SJCRH30 (cell line): ENCODE results near the gene TMEM154. TPM values are rescaled to one million over a fixed set of nuclear protein-coding genes. Genes with fewer than 3 reads are reported as not detected.

Experiments used
- DNase-seq, 2 experiments: peaks; one replicate each; pipeline ENCODE4 v3.0.0-alpha.2; 2015 to 2020
- H3K27ac ChIP-seq: fragments of 250-450 bp; sonication (Bioruptor Pico); 2 replicates; pipeline ENCODE4 v1.5.1; 2020; ENCODE audit warnings: mild to moderate bottlenecking, moderate library complexity
- H3K27me3 ChIP-seq: fragments of 250-450 bp; sonication (Bioruptor Pico); 2 replicates; pipeline ENCODE4 v1.5.1; 2020; ENCODE audit warnings: mild to moderate bottlenecking, moderate library complexity
- H3K36me3 ChIP-seq: fragments of 250-450 bp; sonication (Bioruptor Pico); 2 replicates; pipeline ENCODE4 v1.5.1; 2020; ENCODE audit warnings: mild to moderate bottlenecking, moderate library complexity
- H3K4me1 ChIP-seq: fragments of 250-450 bp; sonication (Bioruptor Pico); 2 replicates; pipeline ENCODE4 v1.5.1; 2020; ENCODE audit warnings: mild to moderate bottlenecking, moderate library complexity
- H3K4me3 ChIP-seq: fragments of 250-450 bp; sonication (Bioruptor Pico); 2 replicates; pipeline ENCODE4 v1.5.1; 2020; ENCODE audit warnings: mild to moderate bottlenecking, moderate library complexity
- H3K9me3 ChIP-seq: fragments of 250-450 bp; sonication (Bioruptor Pico); replicated peaks from 2 replicates; pipeline ENCODE4 v1.5.1; 2020; ENCODE audit warnings: mild to moderate bottlenecking, moderate library complexity
- total RNA-seq: library from RNA; depleted of rRNA; stranded (reverse); fragments of >200 nt; shearing (Covaris generic); gene quantifications from 2 replicates; pipeline ENCODE4 v1.2.3, GENCODE V29; 2014

TMEM154 gene
- total RNA-seq, 1 experiment from 2014 or later = 0.08 TPM

GRCh38 chr4:152634110-152634760 is 45.6 kb downstream of the TMEM154 start:
- H3K9me3 ChIP-seq = no peaks in the 10 kb centered on the region
- H3K27ac ChIP-seq = no peak overlapping the region
- H3K27me3 ChIP-seq = no peaks in the 10 kb centered on the region
- no peaks in the 10 kb centered on the region for H3K4me1 ChIP-seq
- no peak for DNase-seq
- no peaks in the 10 kb centered on the region for H3K36me3 ChIP-seq
- H3K4me3 ChIP-seq = no peak overlapping the region

GRCh38 chr4:152633118-152633517 is 46.7 kb downstream of the TMEM154 start:
- peak in 1 of 2 experiments; percentile 4 for DNase-seq
- Histone ChIP-seq H3K27me3 (no peaks in the 10 kb centered on the region), H3K4me3 (no peak overlapping the region), H3K36me3 (no peaks in the 10 kb centered on the region), H3K9me3 (no peaks in the 10 kb centered on the region), H3K27ac (no peak overlapping the region), H3K4me1 (no peaks in the 10 kb centered on the region)

DNA sequence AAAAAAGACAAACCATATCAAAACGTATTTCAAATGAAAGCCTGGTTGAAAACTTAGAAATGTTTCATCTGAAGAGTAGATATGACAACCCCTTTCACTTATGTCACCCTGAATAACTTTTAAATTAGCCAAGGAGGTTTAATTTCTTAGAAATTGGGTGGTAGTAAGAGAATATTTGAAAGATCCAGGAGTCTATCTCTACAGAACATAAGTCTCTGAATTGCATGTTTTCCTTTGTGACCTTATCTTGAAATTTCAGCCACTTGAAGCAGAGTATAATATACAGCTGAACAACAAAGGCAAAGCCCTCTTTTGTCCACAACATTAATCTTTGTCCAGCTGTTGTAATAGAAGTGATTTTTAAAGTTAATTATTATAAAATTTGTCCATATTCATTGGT is 49.5 kb downstream of the TMEM154 start:
- no peak for DNase-seq
- H3K4me1 ChIP-seq = no peaks in the 10 kb centered on the region
- no peaks in the 10 kb centered on the region for H3K27me3 ChIP-seq
- no peaks in the 10 kb centered on the region for H3K9me3 ChIP-seq
- H3K36me3 ChIP-seq = no peaks in the 10 kb centered on the region
- H3K4me3 ChIP-seq = no peak overlapping the region
- H3K27ac ChIP-seq = no peak overlapping the region

GRCh38 chr4:152629908-152630307 is 49.9 kb downstream of the TMEM154 start:
- Histone ChIP-seq H3K27ac (no peak overlapping the region), H3K9me3 (no peaks in the 10 kb centered on the region), H3K4me3 (no peak overlapping the region), H3K36me3 (no peaks in the 10 kb centered on the region), H3K4me1 (no peaks in the 10 kb centered on the region), H3K27me3 (no peaks in the 10 kb centered on the region)
- DNase-seq = no peak

DNA sequence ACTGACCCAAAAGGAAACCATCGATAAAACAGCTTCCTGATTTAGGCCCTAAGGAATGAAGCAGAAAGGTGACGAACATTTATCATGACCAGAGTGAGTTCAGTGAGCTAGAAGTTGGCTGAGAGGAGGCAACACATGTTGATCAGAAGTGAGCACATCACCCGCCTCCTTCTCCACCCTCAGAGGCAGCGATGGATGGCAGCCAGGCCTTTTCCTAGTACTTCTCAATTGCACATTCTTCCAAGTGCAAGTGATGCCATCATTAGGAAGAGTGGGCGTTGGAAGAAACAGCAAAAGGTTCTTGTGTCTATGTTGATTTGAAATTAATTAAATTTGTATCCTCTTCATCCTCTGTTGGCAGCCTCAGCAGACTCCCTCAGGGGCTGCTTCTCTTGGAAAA is 51.7 kb downstream of the TMEM154 start:
- Histone ChIP-seq H3K36me3 (no peaks in the 10 kb centered on the region), H3K4me3 (no peak overlapping the region), H3K27me3 (no peaks in the 10 kb centered on the region), H3K4me1 (no peaks in the 10 kb centered on the region), H3K27ac (no peak overlapping the region), H3K9me3 (no peaks in the 10 kb centered on the region)
- DNase-seq = no peak

DNA sequence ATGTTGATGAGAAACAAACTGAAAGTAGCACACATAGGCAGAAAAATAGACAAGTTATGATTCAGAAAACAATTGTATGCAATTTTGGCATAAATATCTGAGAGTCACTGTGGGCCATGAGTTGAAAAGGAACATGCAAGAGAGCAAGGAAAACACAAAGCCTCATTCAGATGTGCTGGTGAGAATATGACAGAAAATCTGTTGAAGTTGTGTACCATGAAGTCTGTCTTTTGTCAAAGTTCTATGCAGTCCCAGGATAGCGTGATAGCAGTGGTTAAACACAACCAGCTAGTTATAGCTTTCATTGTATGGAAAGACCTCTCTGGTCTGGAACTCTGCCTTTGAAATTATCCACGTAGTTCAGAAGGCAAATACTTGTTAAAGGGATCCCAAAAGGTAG is 53.0 kb downstream of the TMEM154 start:
- H3K4me3 ChIP-seq = no peak overlapping the region
- DNase-seq = no peak
- H3K27me3 ChIP-seq = no peaks in the 10 kb centered on the region
- no peaks in the 10 kb centered on the region for H3K36me3 ChIP-seq
- no peaks in the 10 kb centered on the region for H3K9me3 ChIP-seq
- no peak overlapping the region for H3K27ac ChIP-seq
- H3K4me1 ChIP-seq = no peaks in the 10 kb centered on the region

DNA sequence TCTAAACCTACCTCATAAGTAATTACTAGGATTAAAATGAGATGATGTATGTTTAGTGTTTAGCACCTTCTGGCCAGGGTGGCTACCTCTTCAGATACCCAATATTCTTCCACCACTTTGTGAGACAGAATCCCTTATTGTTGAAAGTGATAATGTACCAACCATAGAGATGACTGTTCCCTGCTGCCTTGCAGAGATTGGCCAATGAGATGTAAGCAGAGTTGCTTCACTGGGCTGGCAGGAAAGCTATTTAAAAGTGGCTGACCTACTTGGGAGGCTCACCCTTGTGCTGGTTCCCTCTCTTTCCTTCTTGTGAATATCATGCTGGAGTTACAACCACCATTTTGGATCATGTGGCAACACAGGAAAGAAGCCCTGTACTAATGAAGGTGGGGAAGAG is 58.9 kb downstream of the TMEM154 start:
- Histone ChIP-seq H3K4me3 (no peak overlapping the region), H3K36me3 (no peaks in the 10 kb centered on the region), H3K4me1 (no peaks in the 10 kb centered on the region), H3K9me3 (no peaks in the 10 kb centered on the region), H3K27me3 (no peaks in the 10 kb centered on the region), H3K27ac (no peak overlapping the region)
- DNase-seq = no peak

GRCh38 chr4:152620218-152620617 is 59.6 kb downstream of the TMEM154 start:
- Histone ChIP-seq H3K4me1 (no peaks in the 10 kb centered on the region), H3K4me3 (no peak overlapping the region), H3K36me3 (no peaks in the 10 kb centered on the region), H3K27ac (no peak overlapping the region), H3K9me3 (no peaks in the 10 kb centered on the region), H3K27me3 (no peaks in the 10 kb centered on the region)
- no peak for DNase-seq

GRCh38 chr4:152619556-152619955 is 60.2 kb downstream of the TMEM154 start:
- Histone ChIP-seq H3K9me3 (no peaks in the 10 kb centered on the region), H3K27ac (no peak overlapping the region), H3K4me3 (no peak overlapping the region), H3K4me1 (no peaks in the 10 kb centered on the region), H3K27me3 (no peaks in the 10 kb centered on the region), H3K36me3 (no peaks in the 10 kb centered on the region)
- no peak for DNase-seq

DNA sequence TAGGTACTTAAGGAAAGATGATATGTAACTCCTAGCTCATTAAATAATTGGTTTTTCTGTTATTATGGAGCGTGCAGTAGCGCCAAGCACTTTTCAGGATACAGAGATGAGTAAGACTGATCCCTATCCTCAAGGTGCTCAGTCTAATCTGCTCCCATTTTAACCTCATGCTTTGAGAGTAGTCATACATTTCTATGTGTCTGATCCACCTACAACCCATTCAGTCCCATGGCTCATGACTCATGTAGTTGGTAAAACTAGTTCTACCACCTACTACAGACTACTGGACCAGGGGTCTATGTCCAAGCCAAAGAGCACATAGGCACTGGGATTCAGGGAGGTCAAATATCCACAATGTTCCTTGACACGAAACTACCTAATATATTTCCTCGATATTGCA is 60.8 kb downstream of the TMEM154 start:
- H3K4me1 ChIP-seq = no peaks in the 10 kb centered on the region
- no peaks in the 10 kb centered on the region for H3K27me3 ChIP-seq
- no peak overlapping the region for H3K4me3 ChIP-seq
- no peak overlapping the region for H3K27ac ChIP-seq
- H3K36me3 ChIP-seq = no peaks in the 10 kb centered on the region
- DNase-seq = no peak
- H3K9me3 ChIP-seq = no peaks in the 10 kb centered on the region

DNA sequence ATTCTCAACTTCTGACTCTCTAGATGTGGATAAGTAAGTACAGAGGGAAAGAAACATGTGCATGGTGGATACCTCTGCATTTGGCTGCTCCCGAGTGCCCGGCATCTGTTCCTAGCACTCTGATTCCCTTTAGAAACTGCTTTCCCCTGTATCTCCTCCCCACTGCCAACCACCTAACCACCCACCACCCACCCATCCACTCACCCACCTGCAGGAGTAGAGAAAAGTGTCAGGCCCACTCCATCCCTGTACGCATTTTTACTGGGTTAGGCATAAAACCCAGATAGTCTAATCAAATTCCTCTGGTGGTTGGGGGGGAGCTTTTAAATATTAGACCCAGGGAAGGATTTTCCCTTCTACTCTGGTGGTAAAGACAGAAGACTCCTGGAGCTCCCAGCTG is 63.0 kb downstream of the TMEM154 start:
- no peaks in the 10 kb centered on the region for H3K9me3 ChIP-seq
- no peak overlapping the region for H3K4me3 ChIP-seq
- no peaks in the 10 kb centered on the region for H3K27me3 ChIP-seq
- DNase-seq = no peak
- no peak overlapping the region for H3K27ac ChIP-seq
- H3K4me1 ChIP-seq = no peaks in the 10 kb centered on the region
- H3K36me3 ChIP-seq = no peaks in the 10 kb centered on the region

DNA sequence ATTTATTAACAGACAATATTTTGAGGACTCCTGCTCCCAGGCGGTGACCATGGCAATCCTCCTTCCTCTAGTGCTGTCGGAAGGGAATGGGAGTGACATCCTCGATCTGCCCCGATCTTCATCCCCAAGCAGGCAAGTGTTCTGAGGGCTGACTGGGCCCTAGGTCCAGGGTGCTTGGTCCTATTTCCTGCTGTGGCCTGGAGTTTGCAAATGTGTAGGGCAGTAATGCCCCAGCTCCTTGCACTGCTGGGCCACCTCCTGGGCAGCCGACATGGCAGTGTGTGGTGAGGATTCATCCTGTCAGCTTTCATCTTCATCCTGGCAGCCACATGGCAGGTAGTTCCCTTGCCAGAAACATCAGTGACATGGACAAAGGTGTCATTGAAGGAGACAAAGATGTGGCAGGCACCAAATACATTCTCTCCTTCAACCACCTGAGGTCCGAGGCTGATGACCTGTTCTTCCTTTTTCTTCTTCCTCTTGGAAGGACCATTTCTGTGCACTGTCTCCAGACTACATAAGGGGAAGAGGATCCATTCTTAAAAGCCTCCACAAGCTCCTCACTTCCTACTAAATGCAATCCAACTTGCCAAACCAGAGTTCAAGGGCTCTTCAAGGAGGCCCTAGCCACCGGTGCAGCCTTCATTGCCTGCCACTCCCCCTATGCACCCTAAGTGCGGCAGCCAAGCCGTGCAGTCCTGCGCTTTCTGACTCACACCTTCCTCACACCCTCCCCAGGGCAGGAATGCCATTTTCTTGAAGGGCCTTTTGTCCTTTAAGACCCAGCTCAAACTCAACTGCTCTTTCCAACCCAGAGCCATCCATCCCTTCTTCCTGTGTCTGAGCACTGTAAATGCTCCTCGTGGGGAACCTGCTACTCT is 65.7 kb downstream of the TMEM154 start:
- Histone ChIP-seq H3K27ac (no peak overlapping the region), H3K4me3 (no peak overlapping the region), H3K36me3 (no peaks in the 10 kb centered on the region), H3K27me3 (no peaks in the 10 kb centered on the region), H3K9me3 (no peaks in the 10 kb centered on the region), H3K4me1 (no peaks in the 10 kb centered on the region)
- no peak for DNase-seq

DNA sequence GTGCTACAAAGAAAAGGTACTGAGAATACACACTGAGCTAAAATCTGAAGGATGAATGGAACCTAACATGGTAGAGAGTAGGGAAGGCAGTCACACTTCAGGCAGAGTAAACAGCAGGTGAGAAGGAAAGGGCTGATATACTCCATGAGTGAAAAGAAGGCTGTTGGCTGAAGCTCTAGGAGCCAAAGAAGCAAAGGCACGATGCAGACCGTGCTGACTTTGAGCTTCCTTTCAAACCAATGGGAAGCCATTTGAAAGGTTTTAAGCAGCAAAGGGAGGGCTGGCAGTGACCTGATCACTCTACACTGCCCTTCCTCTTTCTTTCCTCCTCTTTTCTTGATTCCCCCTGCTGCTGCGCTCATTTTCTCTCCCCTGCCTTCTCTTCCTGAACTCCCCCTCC is 66.4 kb downstream of the TMEM154 start:
- no peaks in the 10 kb centered on the region for H3K9me3 ChIP-seq
- H3K36me3 ChIP-seq = no peaks in the 10 kb centered on the region
- H3K27ac ChIP-seq = no peak overlapping the region
- DNase-seq = no peak
- H3K4me3 ChIP-seq = no peak overlapping the region
- no peaks in the 10 kb centered on the region for H3K27me3 ChIP-seq
- no peaks in the 10 kb centered on the region for H3K4me1 ChIP-seq

DNA sequence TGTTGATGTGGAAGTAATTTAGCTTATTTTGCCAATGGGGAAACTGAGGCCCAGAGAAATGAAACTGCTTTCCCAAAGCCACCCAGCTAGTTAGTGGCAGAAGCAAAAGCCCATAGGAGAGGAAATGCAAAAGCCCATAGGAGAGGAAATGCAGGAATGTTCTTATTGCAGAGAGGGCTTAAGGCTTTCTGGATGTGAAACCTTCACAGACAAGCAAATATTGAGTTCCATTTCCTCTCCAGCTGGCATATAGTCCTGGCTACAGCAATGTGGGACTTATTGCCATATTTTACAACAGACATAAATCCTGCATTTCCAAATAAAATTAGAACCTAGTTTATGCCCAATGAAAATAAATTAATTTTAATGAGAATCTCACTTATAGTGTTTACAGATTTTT is 69.7 kb downstream of the TMEM154 start:
- Histone ChIP-seq H3K36me3 (no peaks in the 10 kb centered on the region), H3K27me3 (no peaks in the 10 kb centered on the region), H3K4me1 (peaks cover 14% of the 10 kb centered on the region; the same call in 1 of the 2 replicates), H3K4me3 (no peak overlapping the region), H3K9me3 (no peaks in the 10 kb centered on the region), H3K27ac (no peak overlapping the region)
- DNase-seq = no peak

DNA sequence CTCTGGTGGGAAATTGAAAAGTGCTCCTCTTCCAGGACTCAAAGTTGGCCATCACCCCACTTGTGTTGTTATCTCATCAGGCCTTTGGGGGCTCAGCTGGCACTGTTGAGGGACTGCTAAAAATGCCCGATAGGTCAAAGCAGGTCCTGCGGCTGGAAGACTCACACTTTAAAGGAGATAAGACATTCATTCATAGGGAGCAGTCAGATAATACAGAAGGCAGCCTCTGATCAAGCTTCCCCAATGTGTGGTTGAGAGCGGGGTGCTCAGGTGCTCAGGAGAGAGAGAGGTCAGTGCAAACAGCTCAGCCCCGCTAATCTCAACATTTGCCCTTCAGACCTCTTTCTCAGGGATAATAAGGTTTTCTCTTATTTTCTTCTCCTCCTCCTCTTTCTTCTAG is 70.3 kb downstream of the TMEM154 start:
- Histone ChIP-seq H3K36me3 (no peaks in the 10 kb centered on the region), H3K4me1 (peaks cover 15% of the 10 kb centered on the region; the same call in 1 of the 2 replicates), H3K9me3 (no peaks in the 10 kb centered on the region), H3K27ac (no peak overlapping the region), H3K27me3 (no peaks in the 10 kb centered on the region), H3K4me3 (no peak overlapping the region)
- DNase-seq = no peak
